C4-2B (cell line): ENCODE results near the gene KCTD5.

Experiments
- ZFX ChIP-seq: fragments of 450-650 bp; IDR thresholded peaks from 2 replicates; pipeline ENCODE4 v1.6.1; 2017
- TF ChIP-seq, protein P1 (sequence below): fragments of 450-650 bp; conservative IDR thresholded peaks from 2 replicates; pipeline ENCODE4 v1.5.1; 2017; ENCODE audit warnings: mild to moderate bottlenecking

DNA sequence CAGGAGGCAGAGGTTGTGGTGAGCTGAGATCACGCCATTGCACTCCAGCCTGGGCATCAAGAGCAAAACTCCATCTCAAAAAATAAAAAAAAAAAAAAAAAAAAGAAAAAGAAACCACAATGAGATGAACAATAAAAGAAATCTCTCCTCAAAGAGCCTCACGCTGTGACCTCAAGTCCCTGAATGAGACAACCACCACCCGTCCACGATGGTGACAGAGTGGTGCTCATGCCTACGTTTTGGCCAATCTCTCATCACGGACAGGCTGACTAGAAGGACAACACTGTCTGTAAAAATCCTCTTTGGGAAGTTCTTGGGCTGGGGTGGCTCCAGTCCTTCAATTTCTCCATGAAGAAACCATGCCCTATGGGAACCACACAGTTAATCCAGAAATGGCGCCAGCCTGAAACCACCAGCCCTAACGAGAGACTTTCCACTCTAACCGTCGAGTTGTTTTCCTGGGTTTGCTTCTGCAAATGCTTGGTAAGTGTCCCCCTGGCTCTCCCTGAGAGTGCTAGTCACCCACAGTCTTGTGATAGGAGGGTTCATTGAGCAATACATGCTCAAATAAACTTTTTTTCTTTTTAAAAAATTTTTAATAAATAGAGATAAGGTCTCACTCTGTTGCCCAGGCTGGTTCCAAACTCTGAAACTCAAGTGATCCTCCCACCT is 52.7 kb downstream of the KCTD5 start:
- TF ChIP-seq, protein P1, sequence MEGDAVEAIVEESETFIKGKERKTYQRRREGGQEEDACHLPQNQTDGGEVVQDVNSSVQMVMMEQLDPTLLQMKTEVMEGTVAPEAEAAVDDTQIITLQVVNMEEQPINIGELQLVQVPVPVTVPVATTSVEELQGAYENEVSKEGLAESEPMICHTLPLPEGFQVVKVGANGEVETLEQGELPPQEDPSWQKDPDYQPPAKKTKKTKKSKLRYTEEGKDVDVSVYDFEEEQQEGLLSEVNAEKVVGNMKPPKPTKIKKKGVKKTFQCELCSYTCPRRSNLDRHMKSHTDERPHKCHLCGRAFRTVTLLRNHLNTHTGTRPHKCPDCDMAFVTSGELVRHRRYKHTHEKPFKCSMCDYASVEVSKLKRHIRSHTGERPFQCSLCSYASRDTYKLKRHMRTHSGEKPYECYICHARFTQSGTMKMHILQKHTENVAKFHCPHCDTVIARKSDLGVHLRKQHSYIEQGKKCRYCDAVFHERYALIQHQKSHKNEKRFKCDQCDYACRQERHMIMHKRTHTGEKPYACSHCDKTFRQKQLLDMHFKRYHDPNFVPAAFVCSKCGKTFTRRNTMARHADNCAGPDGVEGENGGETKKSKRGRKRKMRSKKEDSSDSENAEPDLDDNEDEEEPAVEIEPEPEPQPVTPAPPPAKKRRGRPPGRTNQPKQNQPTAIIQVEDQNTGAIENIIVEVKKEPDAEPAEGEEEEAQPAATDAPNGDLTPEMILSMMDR = no peak
- TF ChIP-seq ZFX = no peak
